Endodermal cell (in vitro differentiated cells): Measurements from ENCODE around the gene PPFIA3. TPM values are rescaled to one million over a fixed set of nuclear protein-coding genes. Genes with fewer than 3 reads are reported as not detected.

Experiments
- DNase-seq: peaks from one replicate; pipeline ENCODE4 v3.0.0-alpha.2; 2017
- H3K27ac ChIP-seq: 2 replicates; pipeline ENCODE4 v1.5.1; 2013; ENCODE audit warnings: mild to moderate bottlenecking, low read depth, low read length, moderate library complexity
- H3K27me3 ChIP-seq: 2 replicates; pipeline ENCODE4 v1.6.1; 2013; ENCODE audit warnings: mild to moderate bottlenecking, low read length, moderate library complexity; ENCODE audit not compliant: insufficient read depth, control insufficient read depth, poor library complexity, severe bottlenecking
- H3K36me3 ChIP-seq: 2 replicates; pipeline ENCODE4 v1.7.0; 2013; ENCODE audit warnings: mild to moderate bottlenecking, low read length, moderate library complexity; ENCODE audit not compliant: control insufficient read depth, insufficient read depth
- H3K4me1 ChIP-seq: one replicate; pipeline ENCODE4 v1.7.0; 2013; ENCODE audit warnings: low read length; ENCODE audit not compliant: control insufficient read depth, insufficient read depth
- H3K4me3 ChIP-seq: 2 replicates; pipeline ENCODE4 v1.5.1; 2013; ENCODE audit warnings: mild to moderate bottlenecking, low read length, moderate library complexity
- H3K9ac ChIP-seq: 2 replicates; pipeline ENCODE4 v1.6.1; 2013; ENCODE audit warnings: mild to moderate bottlenecking, low read length, moderate library complexity; ENCODE audit not compliant: poor library complexity, severe bottlenecking; ENCODE audit errors: extremely low read depth
- H3K9me3 ChIP-seq: 2 replicates; pipeline ENCODE4 v1.6.1; 2013; ENCODE audit warnings: mild to moderate bottlenecking, low read length, moderate library complexity; ENCODE audit not compliant: control insufficient read depth
- H3K27ac Mint-ChIP-seq: 2 replicates; pipeline ENCODE4 v1.8.0; 2020; ENCODE audit warnings: mixed read lengths
- H3K27me3 Mint-ChIP-seq: 2 replicates; pipeline ENCODE4 v1.8.0; 2021; ENCODE audit warnings: mild to moderate bottlenecking, mixed read lengths; ENCODE audit not compliant: insufficient read depth
- H3K36me3 Mint-ChIP-seq: 2 replicates; pipeline ENCODE4 v1.8.0; 2020; ENCODE audit warnings: low read depth, mixed read lengths
- H3K4me1 Mint-ChIP-seq: 2 replicates; pipeline ENCODE4 v1.8.0; 2020; ENCODE audit warnings: mixed read lengths
- H3K4me3 Mint-ChIP-seq: 2 replicates; pipeline ENCODE4 v1.8.0; 2020; ENCODE audit warnings: mild to moderate bottlenecking, moderate library complexity, mixed read lengths
- H3K9me3 Mint-ChIP-seq: 2 replicates; pipeline ENCODE4 v1.8.0; 2020; ENCODE audit warnings: mild to moderate bottlenecking, mixed read lengths
- WGBS, 2 experiments: methylation state at CpG; one replicate each; pipeline versions ENCODE4 v1.1.5 to v1.1.7; 2013; ENCODE audit warnings: missing lambda C conversion rate in 2 of 2, mixed read lengths in 1 of 2; ENCODE audit not compliant: insufficient coverage in 1 of 2, insufficient read length in 1 of 2; 5-methylcytosine and 5-hydroxymethylcytosine counted together
- total RNA-seq, 2 donors: library from RNA; stranded (reverse); fragmentation: NEBNext Ultra II Directional in 1 of 2; extraction: Animal tissue kit (Norgen Biotek cat#: 25700) in 1 of 2; gene quantifications; 2 replicates in 1 of 2; 3 replicates in 1 of 2; pipeline ENCODE4 v1.2.1, GENCODE V29; 2021
- TF ChIP-seq, protein P1 (sequence below): fragments of 200-600 bp; sonication (generic); conservative IDR thresholded peaks from 2 replicates; pipeline ENCODE4 v1.5.0; 2021; ENCODE audit warnings: antibody characterized with exemption, mild to moderate bottlenecking

The PPFIA3 gene
- total RNA-seq, 2 donors from 2014 or later = 7.4 to 16.5 TPM

DNA sequence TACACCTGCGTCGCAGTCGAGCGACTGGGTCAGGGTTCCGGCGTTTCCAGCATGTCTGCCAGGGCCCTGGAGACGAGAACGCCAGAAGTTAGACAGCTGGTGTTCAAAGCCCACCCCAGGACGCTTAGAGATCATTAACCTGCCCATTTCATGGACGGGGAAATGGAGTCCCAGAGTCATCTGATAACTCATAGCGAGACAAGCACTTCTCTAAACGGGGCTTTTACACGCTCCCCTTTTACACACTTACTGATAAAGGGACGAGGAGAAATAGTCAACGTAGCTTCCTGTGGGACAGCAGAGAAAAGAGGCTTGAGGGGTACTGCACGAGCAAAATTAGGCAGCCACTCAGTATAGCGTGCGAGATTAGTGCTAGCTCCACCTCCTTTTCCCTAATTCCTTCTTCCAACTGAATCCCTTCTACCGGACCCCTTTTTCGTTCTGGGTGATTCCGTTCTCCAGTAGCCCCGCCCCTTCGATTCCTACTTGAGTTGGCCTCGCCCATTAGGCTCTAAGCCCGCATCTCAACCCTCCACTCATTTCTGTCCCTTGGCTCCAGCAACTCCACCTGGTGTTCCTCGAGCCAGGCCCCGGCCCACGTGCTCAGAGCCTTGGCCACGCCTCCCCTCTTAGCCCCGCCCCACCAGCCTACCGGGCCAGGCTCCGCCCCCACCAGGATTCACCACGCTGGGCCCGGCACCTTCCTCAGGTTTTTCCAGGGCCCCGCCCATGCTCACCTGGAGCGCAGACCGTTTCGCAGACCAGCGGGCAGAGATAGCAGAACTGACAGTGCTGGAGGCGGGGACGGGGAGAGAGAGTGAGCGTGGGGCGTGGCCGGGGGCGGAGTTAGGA lies 32.1 kb downstream of the PPFIA3 start:
- TF ChIP-seq, protein P1, sequence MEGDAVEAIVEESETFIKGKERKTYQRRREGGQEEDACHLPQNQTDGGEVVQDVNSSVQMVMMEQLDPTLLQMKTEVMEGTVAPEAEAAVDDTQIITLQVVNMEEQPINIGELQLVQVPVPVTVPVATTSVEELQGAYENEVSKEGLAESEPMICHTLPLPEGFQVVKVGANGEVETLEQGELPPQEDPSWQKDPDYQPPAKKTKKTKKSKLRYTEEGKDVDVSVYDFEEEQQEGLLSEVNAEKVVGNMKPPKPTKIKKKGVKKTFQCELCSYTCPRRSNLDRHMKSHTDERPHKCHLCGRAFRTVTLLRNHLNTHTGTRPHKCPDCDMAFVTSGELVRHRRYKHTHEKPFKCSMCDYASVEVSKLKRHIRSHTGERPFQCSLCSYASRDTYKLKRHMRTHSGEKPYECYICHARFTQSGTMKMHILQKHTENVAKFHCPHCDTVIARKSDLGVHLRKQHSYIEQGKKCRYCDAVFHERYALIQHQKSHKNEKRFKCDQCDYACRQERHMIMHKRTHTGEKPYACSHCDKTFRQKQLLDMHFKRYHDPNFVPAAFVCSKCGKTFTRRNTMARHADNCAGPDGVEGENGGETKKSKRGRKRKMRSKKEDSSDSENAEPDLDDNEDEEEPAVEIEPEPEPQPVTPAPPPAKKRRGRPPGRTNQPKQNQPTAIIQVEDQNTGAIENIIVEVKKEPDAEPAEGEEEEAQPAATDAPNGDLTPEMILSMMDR = no peak
- peak; percentile 99 for DNase-seq
- Histone ChIP-seq H3K9ac (no peak overlapping the region), H3K9me3 (no peaks in the 10 kb centered on the region), H3K36me3 (no peaks in the 10 kb centered on the region), H3K4me1 (peaks cover 6% of the 10 kb centered on the region), H3K4me3 (peak overlapping the region; percentile 94), H3K27ac (no peak overlapping the region), H3K27me3 (peaks cover 14% of the 10 kb centered on the region)
- Mint-ChIP-seq H3K36me3 (no peaks in the 10 kb centered on the region), H3K9me3 (peaks cover 4% of the 10 kb centered on the region), H3K27me3 (peaks cover 55% of the 10 kb centered on the region), H3K27ac (no peak overlapping the region), H3K4me3 (peak overlapping the region; percentile 75), H3K4me1 (peaks cover 15% of the 10 kb centered on the region)
- 17 to 22% methylated on average over 24 to 45 of the region's 45 CpGs for WGBS, 2 experiments

DNA sequence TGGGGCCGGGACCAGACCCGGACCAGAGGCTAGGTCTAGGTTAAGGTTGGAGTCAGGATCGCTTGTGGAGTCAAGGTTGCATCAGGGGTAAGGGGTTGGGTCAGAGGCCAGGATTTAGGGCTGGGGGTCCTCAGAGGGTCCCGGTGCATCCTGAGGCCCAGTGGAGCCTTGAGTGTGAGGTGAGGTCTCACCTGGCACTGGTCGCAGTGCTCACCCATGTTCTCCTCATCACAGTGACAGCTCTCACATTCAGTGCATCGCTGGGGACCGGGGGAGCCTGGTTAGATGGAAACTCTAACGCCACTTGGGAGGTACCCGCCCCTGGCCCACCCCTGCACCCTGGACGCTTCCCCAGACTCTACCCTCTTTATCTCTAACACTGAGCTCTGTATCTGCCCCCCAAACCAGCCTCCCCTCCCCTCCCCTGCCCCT lies 32.8 kb downstream of the PPFIA3 start:
- Histone ChIP-seq H3K27ac (no peak overlapping the region), H3K9me3 (no peaks in the 10 kb centered on the region), H3K36me3 (no peaks in the 10 kb centered on the region), H3K27me3 (peaks cover 14% of the 10 kb centered on the region), H3K4me1 (peaks cover 6% of the 10 kb centered on the region), H3K9ac (no peak overlapping the region), H3K4me3 (no peak overlapping the region)
- no peaks in the 10 kb centered on the region for H3K36me3 Mint-ChIP-seq
- peaks cover 58% of the 10 kb centered on the region for H3K27me3 Mint-ChIP-seq
- H3K27ac Mint-ChIP-seq = no peak overlapping the region
- H3K4me3 Mint-ChIP-seq = peak overlapping the region; percentile 75
- peaks cover 10% of the 10 kb centered on the region for H3K4me1 Mint-ChIP-seq
- WGBS, 2 experiments = 54 to 60% methylated on average over 7 to 10 of the region's 10 CpGs
- no peak for DNase-seq
- TF ChIP-seq, protein P1 = no peak
- H3K9me3 Mint-ChIP-seq = peaks cover 4% of the 10 kb centered on the region

GRCh38 chr19:49153167-49153809 lies 33.9 kb downstream of the PPFIA3 start:
- H3K4me3 ChIP-seq = no peak overlapping the region

More at GRCh38 chr19:49153167-49153809, 33.9 kb downstream of the PPFIA3 start:
- no peak overlapping the region for H3K27ac Mint-ChIP-seq
- no peak overlapping the region for H3K9ac ChIP-seq
- H3K4me3 Mint-ChIP-seq = no peak overlapping the region
- TF ChIP-seq, protein P1 = no peak
- H3K36me3 Mint-ChIP-seq = peaks cover under 1% of the 10 kb centered on the region
- no peaks in the 10 kb centered on the region for H3K36me3 ChIP-seq
- 91 to 97% methylated on average over 7 to 10 of the region's 10 CpGs for WGBS, 2 experiments
- H3K9me3 Mint-ChIP-seq = peaks cover 4% of the 10 kb centered on the region
- H3K27me3 Mint-ChIP-seq = peaks cover 64% of the 10 kb centered on the region
- H3K9me3 ChIP-seq = no peaks in the 10 kb centered on the region
- H3K27me3 ChIP-seq = peaks cover 14% of the 10 kb centered on the region
- peaks cover 6% of the 10 kb centered on the region for H3K4me1 ChIP-seq
- no peak for DNase-seq
- peaks cover 12% of the 10 kb centered on the region for H3K4me1 Mint-ChIP-seq
- no peak overlapping the region for H3K27ac ChIP-seq
